GM10847 (cell line): ENCODE measurements around the gene XPA.
A peak's percentile ranks its signal among the peaks of the same experiment; 100 is the strongest.

Source experiments
- POLR2A ChIP-seq: IDR thresholded peaks from 2 replicates; pipeline ENCODE4 v1.6.1; 2011; ENCODE audit not compliant: insufficient read length; ENCODE audit errors: extremely low read depth

Gene XPA

GRCh38 chr9:97632985-97633858, 63.9 kb downstream of the XPA start, which contains the start of the genes NCBP1 and TSTD2:
TSS of gene NCBP1 (plus strand) at chr9:97633821. CDS start at chr9:97633882, 61 bp downstream.
TSS of gene TSTD2 (minus strand) at chr9:97633368. CDS start at chr9:97627562, 5,806 bp downstream.
- TF ChIP-seq POLR2A = peak; percentile 89

GRCh38 chr9:97632248-97632984, 64.7 kb downstream of the XPA start:
- TF ChIP-seq POLR2A = no peak

- TF ChIP-seq POLR2A = no peak
These were observed 66.5 kb downstream of the XPA start for GRCh38 chr9:97630591-97630990.

- TF ChIP-seq POLR2A = no peak
These were observed 68.0 kb downstream of the XPA start for GRCh38 chr9:97629156-97629555.

GRCh38 chr9:97628668-97629067, 68.5 kb downstream of the XPA start:
- TF ChIP-seq POLR2A = no peak

GRCh38 chr9:97627624-97628023, 69.5 kb downstream of the XPA start:
- no peak for TF ChIP-seq POLR2A

GRCh38 chr9:97625620-97626019, 71.5 kb downstream of the XPA start:
- no peak for TF ChIP-seq POLR2A
